NCI-H1092 treated with DMSO at 0.1 percent for 48 hours (cell line): ENCODE results near the gene OR10X1.

Experiments used
- DNase-seq: peaks from one replicate; lab custom pipeline; 2025; lab: John Stamatoyannopoulos, UW

Gene OR10X1, protein sequence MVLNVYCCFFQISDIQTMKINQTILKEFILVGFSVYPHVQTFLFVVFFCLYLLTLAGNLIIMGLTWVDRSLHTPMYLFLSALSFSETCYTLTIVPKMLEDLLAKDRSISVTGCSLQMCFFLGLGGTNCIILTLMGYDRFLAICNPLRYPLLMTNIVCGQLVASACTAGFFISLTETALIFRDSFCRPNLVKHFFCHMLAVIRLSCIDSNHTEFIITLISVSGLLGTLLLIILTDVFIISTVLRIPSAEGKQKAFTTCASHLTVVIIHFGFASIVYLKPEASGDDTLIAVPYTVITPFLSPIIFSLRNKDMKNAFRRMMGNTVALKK

DNA sequence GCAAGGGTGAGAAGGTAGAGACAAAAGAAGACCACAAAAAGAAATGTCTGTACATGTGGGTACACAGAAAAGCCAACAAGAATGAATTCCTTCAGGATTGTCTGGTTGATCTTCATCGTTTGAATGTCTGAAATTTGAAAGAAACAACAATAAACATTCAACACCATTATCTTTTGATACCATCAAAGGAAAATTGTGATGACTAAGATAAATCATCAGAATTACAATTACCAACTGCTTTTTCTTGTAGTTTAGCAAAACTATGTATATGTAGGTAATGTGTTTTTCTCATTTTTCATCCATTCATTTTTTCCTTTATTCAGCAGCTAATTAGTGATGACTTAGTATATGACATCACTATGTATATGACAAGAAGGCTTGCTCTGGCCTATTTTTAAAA lies at the start of gene OR10X1:
TSS of gene OR10X1 (minus strand) at position 167 of the 400 bp plus-strand sequence. CDS start at position 167, 0 bp downstream.
- no peak for DNase-seq

DNA sequence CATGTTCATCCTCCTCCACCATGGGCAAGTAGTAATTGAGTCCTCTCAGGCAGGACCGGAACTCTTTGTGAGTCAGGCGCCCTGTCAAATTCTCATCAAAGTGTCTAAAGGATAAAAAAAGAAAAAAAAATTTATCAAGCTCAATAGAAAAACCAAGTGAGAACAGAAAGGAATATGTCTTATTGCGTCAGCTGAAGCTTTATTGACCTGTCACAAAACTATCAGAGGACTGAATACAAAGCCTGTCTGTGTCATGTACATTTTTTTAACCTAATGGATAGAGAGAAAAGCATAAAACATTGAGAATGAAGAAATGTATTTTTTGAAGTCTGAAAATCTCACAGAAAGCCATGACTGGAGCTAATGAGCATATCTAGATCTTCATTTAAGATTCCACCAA lies 34.1 kb upstream of the OR10X1 start:
- DNase-seq, result no peak

DNA sequence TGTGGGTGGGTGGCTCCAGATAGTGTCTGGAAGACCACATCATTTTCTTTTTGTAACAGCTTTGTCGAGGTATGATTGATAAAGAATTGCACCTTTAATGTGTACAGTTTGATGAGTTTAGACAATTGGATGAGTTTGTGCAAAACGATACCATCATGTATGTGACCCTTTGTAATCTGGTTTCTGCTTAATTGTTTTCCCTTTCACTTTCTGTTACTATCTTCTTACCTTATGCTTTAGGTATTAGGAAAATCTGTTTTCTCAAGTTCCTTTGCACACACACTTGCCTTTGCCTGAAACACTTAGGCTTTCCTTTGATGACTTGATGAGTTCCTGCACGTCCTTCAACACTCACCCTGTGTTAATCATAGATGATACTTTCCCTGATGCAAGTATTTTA lies 32.2 kb upstream of the OR10X1 start:
- no peak for DNase-seq

DNA sequence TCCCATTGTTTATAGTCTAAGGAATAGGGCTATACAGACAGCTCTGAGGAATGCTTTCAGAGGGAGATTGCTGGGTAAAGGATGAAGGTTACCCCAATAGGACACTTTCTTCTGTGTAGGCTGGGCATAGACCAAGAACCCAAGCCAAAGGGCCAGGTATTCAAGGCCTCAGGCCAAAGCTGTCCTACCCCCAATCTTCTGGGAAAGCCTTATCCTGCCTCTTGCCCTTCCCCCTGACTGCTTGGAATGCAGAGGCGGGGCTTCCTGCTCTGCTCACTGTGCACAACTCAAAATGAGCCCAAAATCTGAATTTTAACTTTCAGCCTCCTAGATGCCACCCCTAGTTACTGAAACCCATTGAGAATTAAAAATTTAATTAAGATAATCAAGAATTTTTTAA lies 27.6 kb upstream of the OR10X1 start:
- DNase-seq, result no peak

DNA sequence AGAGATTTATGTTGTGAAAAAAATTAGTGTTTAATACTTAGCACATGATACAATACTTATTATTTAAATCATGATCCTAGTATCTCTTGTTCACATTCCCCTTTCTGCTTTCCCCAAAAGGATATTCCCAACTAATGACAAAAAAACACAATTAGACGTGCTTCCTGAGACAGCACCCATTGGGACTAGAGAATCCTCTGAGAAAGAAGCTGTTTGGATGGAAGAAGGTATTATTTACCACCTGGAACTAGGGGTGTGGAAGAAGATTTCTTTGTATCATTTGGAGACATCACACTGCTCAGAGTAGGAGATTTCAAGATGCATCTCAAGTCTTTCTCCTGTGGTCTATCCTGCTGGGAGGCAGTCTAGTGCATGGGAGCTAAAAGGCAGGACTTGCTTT lies 25.3 kb upstream of the OR10X1 start, which contains the start of gene OR10Z1:
TSS of gene OR10Z1 (plus strand) at position 301 of the 400 bp plus-strand sequence. CDS start 1,171 bp downstream, outside the sequence.
- no peak for DNase-seq

DNA sequence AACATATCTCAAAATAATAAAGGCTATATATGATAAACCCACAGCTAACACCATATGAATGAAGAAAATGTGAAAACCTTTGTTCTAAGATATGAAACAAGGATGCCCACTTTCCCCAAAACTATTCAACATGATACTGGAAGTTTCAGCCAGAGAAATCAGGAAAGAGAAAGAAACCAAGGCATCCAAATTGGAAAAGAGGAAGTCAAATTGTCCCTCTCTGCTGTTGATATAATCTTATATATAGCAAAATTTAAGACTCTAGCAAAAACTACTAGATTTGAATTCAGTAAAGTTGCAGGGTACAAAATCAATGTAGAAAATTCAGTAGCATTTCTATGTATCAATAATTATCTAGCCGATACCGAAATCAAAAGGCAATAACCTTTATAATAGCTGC lies 21.0 kb upstream of the OR10X1 start:
- DNase-seq, result no peak

DNA sequence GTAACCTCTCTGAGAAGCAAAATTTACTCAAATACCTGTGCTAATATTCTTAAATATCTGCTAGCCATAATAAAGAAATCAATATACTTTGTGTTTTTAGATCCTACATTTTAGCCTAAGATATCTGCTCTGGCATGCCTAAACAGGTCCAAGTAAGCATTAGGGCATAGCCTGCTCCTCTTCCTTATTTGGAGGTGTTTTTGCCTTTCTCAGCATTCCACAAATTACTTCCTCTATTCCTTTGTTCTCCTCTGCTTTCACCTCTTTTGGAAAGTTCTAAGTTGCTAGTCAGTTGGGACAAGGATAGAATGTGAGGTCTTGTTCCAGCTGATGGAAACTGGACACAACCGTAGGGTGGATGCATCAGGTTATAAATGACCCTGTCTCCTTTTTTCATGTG lies 7.2 kb upstream of the OR10X1 start:
- no peak for DNase-seq

DNA sequence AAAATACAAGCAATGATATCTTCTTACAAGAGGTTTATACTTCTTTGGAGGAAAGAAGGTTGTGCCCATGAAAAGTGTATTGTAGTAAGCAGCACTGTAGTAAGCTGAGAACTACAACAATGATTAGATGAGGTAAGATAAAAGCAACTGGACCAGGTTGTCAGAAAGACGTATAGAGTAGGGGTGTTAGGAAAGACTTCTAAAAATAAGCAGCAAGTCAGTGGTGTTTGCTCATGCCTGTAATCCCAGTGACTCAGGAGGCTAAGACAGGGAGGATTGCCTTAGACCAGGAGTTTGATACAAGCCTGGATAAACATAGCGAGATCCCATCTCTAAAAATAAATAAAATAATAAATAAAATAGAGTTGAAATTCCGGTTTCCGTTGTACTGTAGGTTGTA lies 4.3 kb upstream of the OR10X1 start:
- no peak for DNase-seq

DNA sequence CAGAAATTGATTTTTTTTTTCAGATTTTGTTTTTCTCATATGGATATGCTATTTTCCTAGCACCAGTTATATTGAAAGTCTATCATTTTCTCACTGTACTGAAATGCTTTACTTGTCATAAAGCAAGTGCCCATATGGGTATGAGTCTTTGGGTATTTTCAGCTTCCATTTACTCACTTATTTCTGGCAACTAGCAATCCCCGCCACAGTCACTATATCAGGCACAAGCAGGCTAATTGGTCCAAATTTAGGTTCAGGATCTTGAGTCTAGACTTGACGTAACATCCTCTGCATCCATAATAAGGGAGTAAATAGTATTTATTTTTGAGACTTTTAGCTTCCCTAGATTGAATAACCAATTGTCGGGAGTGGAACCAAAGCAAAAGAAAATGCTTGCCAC lies 2.1 kb downstream of the OR10X1 start:
- no peak for DNase-seq

DNA sequence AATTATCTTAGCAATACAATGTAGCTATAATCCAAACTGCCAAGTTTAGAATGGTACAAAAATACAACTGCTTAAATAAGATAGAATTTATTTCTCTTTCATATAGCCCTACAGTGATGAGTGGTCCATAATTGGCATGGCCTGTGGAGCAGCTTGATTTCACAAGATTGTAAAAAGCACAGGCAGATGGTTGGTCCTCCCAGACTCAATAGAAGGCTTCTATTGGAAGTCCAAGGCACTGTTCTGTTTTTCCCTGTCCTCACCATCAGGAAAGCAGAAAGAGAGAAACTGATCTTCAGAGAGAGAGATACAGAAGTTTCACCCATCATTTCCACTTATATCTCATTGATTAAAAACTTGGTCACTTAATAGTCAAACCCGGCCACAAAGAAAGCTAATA lies 7.5 kb downstream of the OR10X1 start:
- DNase-seq, result no peak

DNA sequence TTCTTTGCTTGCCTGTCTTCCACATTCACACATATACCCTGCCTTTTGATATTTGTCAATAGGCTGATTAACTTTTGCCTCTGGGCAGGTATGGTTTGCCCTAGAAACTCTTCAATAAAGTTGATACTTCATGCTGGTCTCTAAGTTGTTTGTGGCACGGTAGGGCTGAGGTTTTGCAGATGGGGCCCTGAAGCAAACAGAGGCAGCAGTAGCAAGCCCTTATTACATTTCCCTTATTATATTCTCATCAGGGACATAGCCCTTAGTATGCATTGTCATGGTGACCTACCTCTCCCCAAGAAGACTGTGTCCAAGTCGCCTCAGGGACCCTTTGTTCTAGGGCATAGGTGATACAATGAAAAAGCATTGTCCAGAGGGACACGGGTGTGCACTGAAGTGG lies 9.2 kb downstream of the OR10X1 start, which contains the start of gene OR6P1:
TSS of gene OR6P1 (minus strand) at position 101 of the 400 bp plus-strand sequence. CDS start 6,976 bp downstream, outside the sequence.
- no peak for DNase-seq

DNA sequence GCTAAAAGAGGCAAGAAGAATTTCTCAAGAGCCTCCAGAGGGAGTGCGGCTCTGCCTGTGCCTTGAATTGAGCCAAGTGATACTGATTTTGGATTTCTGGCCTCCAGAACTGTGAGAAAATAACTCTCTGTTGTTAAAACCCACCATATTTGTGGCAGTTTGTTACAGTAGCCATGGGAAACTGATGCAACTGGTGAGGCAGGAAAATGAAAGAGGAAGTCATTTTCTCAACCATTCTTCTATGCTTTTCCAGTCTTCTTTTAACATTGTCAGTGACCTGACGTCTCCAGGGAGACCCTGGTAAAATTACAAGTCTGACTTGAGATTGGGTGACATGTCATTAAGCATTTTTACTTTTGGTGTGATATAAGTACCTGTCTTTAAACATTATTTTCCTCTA lies 15.1 kb downstream of the OR10X1 start:
- no peak for DNase-seq

DNA sequence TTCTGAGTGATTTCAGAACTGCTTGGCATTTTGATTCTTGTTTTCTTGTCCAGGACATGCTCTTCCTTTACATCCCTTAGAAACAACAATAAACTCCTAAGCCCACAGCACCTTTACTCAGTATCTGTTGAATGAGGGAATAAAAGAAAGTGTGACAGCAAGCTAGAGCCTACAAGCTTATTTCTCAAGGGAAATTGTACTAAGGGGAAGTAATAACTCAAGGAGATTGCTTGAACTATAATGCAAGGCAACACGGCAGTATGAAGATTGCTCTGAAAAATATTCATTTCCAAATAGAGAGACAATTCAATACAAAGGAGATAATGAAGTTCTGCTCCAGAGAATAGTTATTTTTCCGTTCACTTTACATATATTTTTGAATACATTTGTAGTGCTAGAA lies 15.8 kb downstream of the OR10X1 start:
- DNase-seq, result no peak

DNA sequence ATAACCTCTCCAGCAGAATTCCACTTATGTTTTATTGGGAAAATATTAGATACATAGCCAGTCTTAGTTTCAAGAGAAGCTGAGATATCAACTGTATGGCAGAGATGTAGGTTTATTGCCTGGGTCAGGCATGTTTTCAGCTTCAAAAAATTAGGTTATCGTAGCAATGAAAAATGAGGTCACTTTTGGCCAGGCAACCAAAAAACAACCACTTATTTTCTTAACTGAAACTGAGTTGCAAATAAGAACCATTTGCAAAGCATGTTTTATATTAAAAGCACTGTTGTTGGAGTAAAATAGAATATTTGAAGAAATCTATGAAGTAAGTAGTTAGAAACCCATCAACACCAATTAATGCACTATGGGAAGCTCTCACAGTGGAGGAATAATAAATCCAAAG lies 20.0 kb downstream of the OR10X1 start:
- DNase-seq, result no peak

DNA sequence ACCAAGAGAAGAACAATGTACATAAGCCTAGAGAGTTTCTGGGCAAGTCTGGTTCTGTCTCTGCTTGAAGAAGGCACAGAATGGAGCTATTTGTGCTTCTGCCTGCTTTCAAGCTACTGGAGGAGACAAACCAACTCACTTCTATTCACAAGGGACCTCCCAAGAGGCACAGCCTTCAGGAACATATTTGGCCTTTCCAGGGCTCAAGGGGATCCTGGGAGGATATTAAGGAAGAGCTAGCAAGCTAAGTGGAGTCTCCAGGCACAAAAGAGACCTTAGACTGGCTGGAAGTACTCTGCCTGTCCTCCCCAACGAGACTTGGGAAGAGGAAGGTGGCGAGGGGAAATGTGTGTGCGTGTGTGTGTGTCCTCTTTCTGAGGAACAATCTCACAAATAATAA lies 25.3 kb downstream of the OR10X1 start, which contains the start of gene OR6Y1:
TSS of gene OR6Y1 (minus strand) at position 54 of the 400 bp plus-strand sequence. CDS start 6,300 bp downstream, outside the sequence.
- no peak for DNase-seq

DNA sequence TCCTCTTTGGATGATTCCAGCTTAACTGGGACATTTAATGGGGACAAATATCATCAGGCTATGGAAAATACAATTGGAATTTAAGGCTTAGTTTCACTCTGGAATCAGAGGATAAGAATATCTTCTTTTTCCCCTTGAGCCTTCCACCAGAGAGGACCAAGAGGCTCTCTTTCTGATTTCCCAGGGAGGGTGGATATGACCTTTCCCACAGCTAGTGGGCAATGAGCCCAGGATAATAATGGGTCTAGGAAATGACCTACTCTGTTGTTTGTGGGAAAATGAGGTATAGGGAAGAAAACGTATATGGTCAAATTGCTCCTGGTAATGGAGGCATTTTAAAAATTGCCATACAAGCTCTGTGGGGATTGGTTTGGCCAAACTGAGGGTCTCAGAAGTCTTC lies 27.4 kb downstream of the OR10X1 start:
- no peak for DNase-seq

DNA sequence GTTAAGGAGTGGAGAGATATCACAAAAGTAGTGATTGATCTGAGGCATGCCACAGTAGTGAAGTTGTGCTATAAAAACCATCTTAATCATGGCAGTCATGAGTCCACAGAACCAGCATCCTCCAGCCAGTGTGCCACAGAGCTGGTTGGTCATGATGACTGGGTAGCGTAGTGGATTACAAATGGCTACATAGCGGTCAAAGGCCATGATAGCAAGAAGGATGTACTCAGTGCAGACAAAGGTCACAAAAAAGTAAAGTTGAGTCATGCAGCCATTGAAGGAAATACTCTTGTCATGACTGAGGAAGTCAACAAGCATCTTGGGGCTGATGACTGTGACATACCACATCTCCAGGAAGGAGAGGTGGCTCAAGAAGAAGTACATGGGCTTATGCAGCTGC lies 32.2 kb downstream of the OR10X1 start:
- DNase-seq, result no peak

DNA sequence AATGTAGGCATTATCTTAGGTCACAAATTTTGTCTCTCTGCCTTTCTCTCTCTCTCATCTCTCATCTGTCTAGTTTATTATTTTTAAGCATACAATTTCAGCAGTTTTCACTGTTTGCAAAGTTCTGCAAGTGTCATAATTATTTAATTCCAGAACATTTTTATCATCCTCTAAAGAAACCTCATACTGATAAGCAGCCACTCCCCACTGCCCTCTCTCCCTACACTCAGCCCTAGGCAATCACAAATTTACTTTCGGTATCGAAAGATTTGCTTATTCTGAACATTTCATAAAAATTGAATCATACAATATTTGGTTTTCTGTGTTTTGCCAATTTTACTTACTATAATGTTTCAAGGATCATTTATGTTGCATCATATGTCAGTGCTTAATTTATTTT lies 42.1 kb downstream of the OR10X1 start:
- DNase-seq, result no peak

DNA sequence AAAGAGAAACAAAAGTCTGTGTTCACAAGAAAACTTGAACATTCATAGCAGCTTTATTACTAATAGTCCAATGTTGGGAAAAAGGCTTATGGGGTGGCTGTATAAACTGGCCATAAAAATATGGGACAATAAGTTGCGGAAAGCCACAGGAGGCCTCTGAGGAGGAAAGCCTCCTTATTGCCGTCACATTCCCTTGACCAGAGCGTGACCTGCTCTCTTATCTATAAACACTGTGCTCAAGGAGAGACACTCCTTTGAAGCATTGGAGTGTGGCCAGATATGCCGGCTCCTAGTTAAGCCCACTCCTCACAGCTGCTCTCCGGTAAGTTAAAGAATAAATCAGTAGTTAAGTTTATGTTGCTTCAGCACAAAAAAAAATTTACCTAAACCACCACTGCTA lies 45.2 kb downstream of the OR10X1 start:
- no peak for DNase-seq
